GM12878 (cell line): Measurements from ENCODE around the gene SORT1. TPM values are rescaled to one million over a fixed set of nuclear protein-coding genes. Genes with fewer than 3 reads are reported as not detected.

ENCODE experiments used
- ATAC-seq: fragments of 200-7000 bp; cut with Tn5 transposase; 3 replicates; pipeline ENCODE4 v1.9.1; 2020; ENCODE audit warnings: mild to moderate bottlenecking, moderate library complexity
- BruUV-seq: library from RNA; stranded (reverse); fragments of 400-500 nt; replicated peaks from 2 replicates; lab custom pipeline; 2021; lab: Mats Ljungman, UMichigan
- CTCF ChIA-PET: fragments of 300-600 bp; sonication (Branson Sonifier 250); formaldehyde crosslinking; extraction: SDS; loops from one replicate; lab custom pipeline; 2021; ENCODE audit warnings: inconsistent platforms; lab: Yijun Ruan, JAX
- POLR2A ChIA-PET: fragments of 350-600 bp; formaldehyde crosslinking; extraction: SDS; loops from one replicate; lab custom pipeline; 2021; ENCODE audit warnings: inconsistent platforms; lab: Charles Lee
- RAD21 ChIA-PET: fragments of 300-600 bp; sonication (Branson Sonifier 250); formaldehyde crosslinking; loops from one replicate; lab custom pipeline; 2023; ENCODE audit warnings: antibody characterized with exemption; ENCODE audit not compliant: unreplicated experiment; lab: Charles Lee
- SMC1A ChIA-PET: fragments of 300-600 bp; sonication (Branson Sonifier 250); formaldehyde crosslinking; loops from one replicate; lab custom pipeline; 2023; ENCODE audit not compliant: unreplicated experiment, uncharacterized antibody; lab: Charles Lee
- DNase-seq: peaks from one replicate; pipeline ENCODE4 v3.0.0-alpha.2; 2011; ENCODE audit warnings: low read depth, low spot score
- FAIRE-seq: peaks from 3 replicates; lab custom pipeline; 2011; peaks lifted over from hg19 to GRCh38; lab: Jason Lieb, UNC
- H2AFZ ChIP-seq: 2 replicates; pipeline ENCODE4 v1.6.0; 2011; ENCODE audit warnings: low read depth, low read length, control low read depth; ENCODE audit not compliant: control insufficient read depth
- H3K27ac ChIP-seq: 2 replicates; pipeline ENCODE4 v1.5.1; 2011; ENCODE audit warnings: control low read depth; ENCODE audit not compliant: control insufficient read depth, insufficient read depth
- H3K27me3 ChIP-seq, 2 experiments: replicated peaks in 1 of 2; 2 replicates each; pipeline versions ENCODE4 v1.6.0 to v1.6.1; 2011; ENCODE audit warnings: low read length in 1 of 2; ENCODE audit not compliant: control insufficient read depth in 2 of 2, insufficient read depth in 2 of 2
- H3K36me3 ChIP-seq, 2 experiments: 2 replicates each; pipeline ENCODE4 v1.5.1; 2011; ENCODE audit warnings: low read length in 1 of 2; ENCODE audit not compliant: control insufficient read depth in 2 of 2, insufficient read depth in 2 of 2
- H3K4me1 ChIP-seq: 2 replicates; pipeline ENCODE4 v1.6.1; 2011; ENCODE audit warnings: mild to moderate bottlenecking, low read length, moderate library complexity, mixed read lengths; ENCODE audit not compliant: control insufficient read depth, insufficient read depth
- H3K4me2 ChIP-seq: 2 replicates; pipeline ENCODE4 v1.6.0; 2011; ENCODE audit warnings: control low read depth; ENCODE audit not compliant: control insufficient read depth, insufficient read depth
- H3K4me3 ChIP-seq: fragments of 200-600 bp; sonication (generic); 2 replicates; pipeline ENCODE4 v1.5.1; 2016
- H3K79me2 ChIP-seq: 2 replicates; pipeline ENCODE4 v1.6.0; 2011; ENCODE audit warnings: low read length; ENCODE audit not compliant: control insufficient read depth, insufficient read depth
- H3K9ac ChIP-seq: 2 replicates; pipeline ENCODE4 v1.8.0; 2011; ENCODE audit warnings: low read length, control low read depth, mixed read lengths; ENCODE audit not compliant: control insufficient read depth, insufficient read depth
- H3K9me3 ChIP-seq: replicated peaks from 3 replicates; pipeline ENCODE4 v1.5.1; 2011; ENCODE audit warnings: mild to moderate bottlenecking, low read length; ENCODE audit not compliant: control insufficient read depth, insufficient read depth
- H4K20me1 ChIP-seq: 2 replicates; pipeline ENCODE4 v1.6.0; 2011; ENCODE audit not compliant: control insufficient read depth, insufficient read depth
- BCL3 ChIP-seq: IDR thresholded peaks from 2 replicates; pipeline ENCODE4 v1.6.1; 2011; ENCODE audit warnings: borderline replicate concordance, low read depth, mild to moderate bottlenecking, moderate library complexity, low read length; ENCODE audit not compliant: insufficient read depth, poor library complexity, severe bottlenecking
- MXI1 ChIP-seq: fragments of 150-350 bp; IDR thresholded peaks from 2 replicates; pipeline ENCODE4 v1.6.1; 2011; ENCODE audit warnings: low read depth, mild to moderate bottlenecking, inconsistent platforms, low read length, improper control_type of control experiment
- REST ChIP-seq: IDR thresholded peaks from 2 replicates; pipeline ENCODE4 v1.6.1; 2012; ENCODE audit warnings: mild to moderate bottlenecking, low read depth, low read length
- RFX5 ChIP-seq: IDR thresholded peaks from 2 replicates; pipeline ENCODE4 v1.6.1; 2011; ENCODE audit warnings: low read depth, low read length, improper control_type of control experiment
- USF1 ChIP-seq: IDR thresholded peaks from 2 replicates; pipeline ENCODE4 v1.6.1; 2011; ENCODE audit warnings: borderline replicate concordance, low read depth, mild to moderate bottlenecking, moderate library complexity, mixed read lengths, low read length; ENCODE audit not compliant: insufficient read depth; ENCODE audit errors: extremely low read length
- ZNF207 ChIP-seq: fragments of 450-650 bp; IDR thresholded peaks from 2 replicates; pipeline ENCODE4 v1.6.1; 2014; ENCODE audit warnings: antibody characterized with exemption, mild to moderate bottlenecking, borderline replicate concordance
- ZNF274 ChIP-seq: IDR thresholded peaks from one replicate; pipeline ENCODE4 v1.8.0; 2011; ENCODE audit not compliant: insufficient read length, insufficient read depth
- ZNF592 ChIP-seq: fragments of 450-650 bp; IDR thresholded peaks from 2 replicates; pipeline ENCODE4 v1.6.1; 2017; ENCODE audit warnings: mild to moderate bottlenecking, moderate library complexity
- WGBS: methylation state at CpG from one replicate; pipeline ENCODE4 v1.1.6; 2016; ENCODE audit warnings: low lambda C conversion rate; ENCODE audit not compliant: insufficient replicate concordance, insufficient coverage; ENCODE audit errors: missing lambda C conversion rate; 5-methylcytosine and 5-hydroxymethylcytosine counted together
- in situ Hi-C: fragments of 300-500 bp; cut with MboI; formaldehyde crosslinking; loops from 9 replicates; pipeline ENCODE4 v1.14.3; 2018; ENCODE audit warnings: mixed read lengths
- intact Hi-C: fragments of 100-400 bp; cut with micrococcal nuclease; formaldehyde crosslinking; loops from one replicate; pipeline ENCODE4 v1.14.2; 2022; ENCODE audit not compliant: unreplicated experiment
- polyA plus RNA-seq, 11 experiments: library from polyadenylated mRNA; depleted of rRNA in 4 of 11; unstranded in 6 of 11; stranded (reverse) in 5 of 11; fragments of >200 nt; fragmentation: Nextera tagmentation in 4 of 11; fragmentation: Illumina TruSeq in 1 of 11; extraction: Ambion mirVana in 4 of 11; extraction: Trizol in 1 of 11; gene quantifications; 1 replicate in 1 of 11; 2 replicates in 10 of 11; pipeline versions ENCODE4 v1.2.1 to v1.2.3, GENCODE V29; 2011 to 2016; ENCODE audit warnings: inconsistent platforms in 2 of 11, missing spikeins in 2 of 11, low read depth in 1 of 11
- total RNA-seq, 4 experiments: library from RNA; depleted of rRNA in 3 of 4; stranded (reverse); fragments of >200 nt in 3 of 4; fragmentation: Illumina TruSeq in 1 of 4; extraction: Trizol in 1 of 4; gene quantifications; 2 replicates each; pipeline versions ENCODE4 v1.2.1 to v1.2.3, GENCODE V29; 2013 to 2021

SORT1 gene
- total and polyA plus RNA-seq, 10 of the 15 experiments (the other 5 are each of a cell fraction or from before 2014, with no cell fraction given): 0.06 to 1.9 (median 0.33) TPM; not detected in 1

DNA sequence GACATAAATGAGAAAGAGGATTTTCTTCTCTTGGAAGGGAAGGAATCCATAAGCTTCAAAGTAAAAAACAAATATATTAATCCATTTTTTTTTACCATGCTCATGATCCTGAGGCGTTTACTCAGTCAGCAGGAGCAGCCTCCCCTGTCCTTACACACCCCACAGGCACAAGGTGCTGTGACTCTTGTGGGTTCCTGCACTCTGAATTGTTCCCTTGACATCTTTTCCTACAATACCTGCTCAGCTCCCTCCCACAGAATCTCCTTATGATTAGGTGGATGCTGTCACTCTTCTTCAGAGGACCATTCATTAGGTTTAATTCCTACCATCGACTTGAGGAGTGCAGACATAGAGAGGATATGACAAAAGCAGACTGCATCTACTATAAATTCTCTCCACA, 104.7 kb downstream of the SORT1 start:
- no TSS peak for BruUV-seq
- no peak overlapping the region for H2AFZ ChIP-seq
- ChIA-PET SMC1A (interaction anchor here (0.7 to 1.5 kb wide), 2 partner anchors 100 to 107 kb away, joined by 3 read pairs; no protein-coding TSS in a partner anchor), RAD21 (interaction anchor here (0.8 to 1.5 kb wide), 2 partner anchors 15 to 106 kb away, joined by 4 to 6 read pairs; no protein-coding TSS in a partner anchor), CTCF (interaction anchor here (0.6 to 1.2 kb wide), 6 partner anchors 10 to 736 kb away, joined by 3 to 5 read pairs (median 4); partner anchors contain the start of gene PSRC1), POLR2A (interaction anchor here (0.9 kb wide), 1 partner anchor 10 kb away, joined by 3 read pairs; the partner anchor contains the start of gene PSRC1)
- WGBS: 0% methylated on average over 2 of the region's 2 CpGs
- in situ Hi-C loops (no loop called here), intact Hi-C loops (no loop called here)
- no peaks in the 10 kb centered on the region for H3K36me3 ChIP-seq
- H3K27me3 ChIP-seq: peaks cover 0 to 1% of the 10 kb centered on the region in 2 experiments; a peak in 2 of 4 replicates
- H3K4me3 ChIP-seq: no peak overlapping the region
- no peak overlapping the region for H3K27ac ChIP-seq
- DNase-seq: no peak
- no peak for FAIRE-seq
- H4K20me1 ChIP-seq: no peaks in the 10 kb centered on the region
- no peak overlapping the region for H3K9ac ChIP-seq
- H3K4me2 ChIP-seq: no peak overlapping the region
- no peaks in the 10 kb centered on the region for H3K9me3 ChIP-seq
- no peaks in the 10 kb centered on the region for H3K79me2 ChIP-seq
- no peak for ATAC-seq
- H3K4me1 ChIP-seq: peaks cover 5% of the 10 kb centered on the region; the same call in 1 of the 2 replicates
- TF ChIP-seq ZNF207: no peak
- TF ChIP-seq USF1: no peak
- TF ChIP-seq REST: no peak
- no peak for TF ChIP-seq MXI1
- TF ChIP-seq ZNF274: no peak
- TF ChIP-seq RFX5: no peak
- TF ChIP-seq ZNF592: no peak
- TF ChIP-seq BCL3: no peak
